ENCODE measurements around the gene RCOR2.

RCOR2 gene

GRCh38 chr11:63911876-63912275, 5.1 kb downstream of the RCOR2 start:
- H3K27me3 ChIP-seq (replicated peaks; ENCODE audit: insufficient read depth, low read length): peaks cover 5% of the 10 kb centered on the region
- no peak overlapping the region for H3K9ac ChIP-seq (ENCODE audit: low read length)
- no peaks in the 10 kb centered on the region for H3K9me2 ChIP-seq (replicated peaks; ENCODE audit: insufficient read depth, low read length)
- TF ChIP-seq EZH2phosphoT487 (IDR thresholded peaks at IDR 0.05; ENCODE audit: low read length): no peak
- no peak for TF ChIP-seq CTCF (IDR thresholded peaks at IDR 0.05; ENCODE audit: low read length)
- TF ChIP-seq EZH2 (optimal IDR thresholded peaks at IDR 0.05; ENCODE audit: low read depth, low read length): no peak
- H3K79me2 ChIP-seq (ENCODE audit: low read length): no peaks in the 10 kb centered on the region
- no peak overlapping the region for H2AFZ ChIP-seq (ENCODE audit: low read length)
- H3K27ac ChIP-seq (ENCODE audit: low read length): no peak overlapping the region
- H3K4me1 ChIP-seq (ENCODE audit: low read length): no peaks in the 10 kb centered on the region
- H3K36me3 ChIP-seq (replicated peaks; ENCODE audit: insufficient read depth, low read length): no peaks in the 10 kb centered on the region
- no peaks in the 10 kb centered on the region for H4K20me1 ChIP-seq (ENCODE audit: insufficient read depth, low read length)
- DNase-seq: no peak
- no peak overlapping the region for H3K4me3 ChIP-seq (ENCODE audit: low read length)
- H3K9me3 ChIP-seq (replicated peaks; ENCODE audit: insufficient read depth, low read length): no peaks in the 10 kb centered on the region
- H3K4me2 ChIP-seq (ENCODE audit: low read depth, low read length): no peak overlapping the region
- H3F3A ChIP-seq (ENCODE audit: insufficient read depth, low read length): no peaks in the 10 kb centered on the region

GRCh38 chr11:63911440-63911839, 5.5 kb downstream of the RCOR2 start:
- no peak overlapping the region for H3K4me3 ChIP-seq (ENCODE audit: low read length)
- DNase-seq: no peak
- H2AFZ ChIP-seq (ENCODE audit: low read length): no peak overlapping the region
- no peak overlapping the region for H3K4me2 ChIP-seq (ENCODE audit: low read depth, low read length)
- TF ChIP-seq EZH2phosphoT487 (IDR thresholded peaks at IDR 0.05; ENCODE audit: low read length): no peak
- no peaks in the 10 kb centered on the region for H3K79me2 ChIP-seq (ENCODE audit: low read length)
- H3K9me2 ChIP-seq (replicated peaks; ENCODE audit: insufficient read depth, low read length): no peaks in the 10 kb centered on the region
- no peaks in the 10 kb centered on the region for H4K20me1 ChIP-seq (ENCODE audit: insufficient read depth, low read length)
- H3K9me3 ChIP-seq (replicated peaks; ENCODE audit: insufficient read depth, low read length): no peaks in the 10 kb centered on the region
- peaks cover 5% of the 10 kb centered on the region for H3K27me3 ChIP-seq (replicated peaks; ENCODE audit: insufficient read depth, low read length)
- H3K9ac ChIP-seq (ENCODE audit: low read length): no peak overlapping the region
- no peak overlapping the region for H3K27ac ChIP-seq (ENCODE audit: low read length)
- H3K4me1 ChIP-seq (ENCODE audit: low read length): no peaks in the 10 kb centered on the region
- no peaks in the 10 kb centered on the region for H3K36me3 ChIP-seq (replicated peaks; ENCODE audit: insufficient read depth, low read length)
- H3F3A ChIP-seq (ENCODE audit: insufficient read depth, low read length): no peaks in the 10 kb centered on the region

GRCh38 chr11:63910675-63911074, 6.3 kb downstream of the RCOR2 start:
- Histone ChIP-seq H3K27me3 (replicated peaks; ENCODE audit: insufficient read depth, low read length) (peaks cover under 1% of the 10 kb centered on the region; the same call in 1 of the 2 replicates), H3K9ac (ENCODE audit: low read length) (no peak overlapping the region), H3K4me3 (ENCODE audit: low read length) (no peak overlapping the region), H3K4me1 (ENCODE audit: low read length) (no peaks in the 10 kb centered on the region), H3K4me2 (ENCODE audit: low read depth, low read length) (no peak overlapping the region), H4K20me1 (ENCODE audit: insufficient read depth, low read length) (no peaks in the 10 kb centered on the region), H3K36me3 (replicated peaks; ENCODE audit: insufficient read depth, low read length) (no peaks in the 10 kb centered on the region), H3F3A (ENCODE audit: insufficient read depth, low read length) (no peaks in the 10 kb centered on the region), H3K9me2 (replicated peaks; ENCODE audit: insufficient read depth, low read length) (no peaks in the 10 kb centered on the region), H3K9me3 (replicated peaks; ENCODE audit: insufficient read depth, low read length) (no peaks in the 10 kb centered on the region), H2AFZ (ENCODE audit: low read length) (no peak overlapping the region), H3K79me2 (ENCODE audit: low read length) (no peaks in the 10 kb centered on the region), H3K27ac (ENCODE audit: low read length) (no peak overlapping the region)
- TF ChIP-seq EZH2 (optimal IDR thresholded peaks at IDR 0.05; ENCODE audit: low read depth, low read length): no peak
- no peak for TF ChIP-seq CTCF (IDR thresholded peaks at IDR 0.05; ENCODE audit: low read length)
- no peak for TF ChIP-seq EZH2phosphoT487 (IDR thresholded peaks at IDR 0.05; ENCODE audit: low read length)
- no peak for DNase-seq

GRCh38 chr11:63909591-63910506, 7.1 kb downstream of the RCOR2 start:
- H2AFZ ChIP-seq (ENCODE audit: low read length): no peak overlapping the region
- H3K9me3 ChIP-seq (replicated peaks; ENCODE audit: insufficient read depth, low read length): no peaks in the 10 kb centered on the region
- H3F3A ChIP-seq (ENCODE audit: insufficient read depth, low read length): no peaks in the 10 kb centered on the region
- no peaks in the 10 kb centered on the region for H3K27me3 ChIP-seq (replicated peaks; ENCODE audit: insufficient read depth, low read length)
- H3K9ac ChIP-seq (ENCODE audit: low read length): no peak overlapping the region
- DNase-seq: no peak
- no peak for TF ChIP-seq CTCF (IDR thresholded peaks at IDR 0.05; ENCODE audit: low read length)
- TF ChIP-seq EZH2phosphoT487 (IDR thresholded peaks at IDR 0.05; ENCODE audit: low read length): no peak
- TF ChIP-seq EZH2 (optimal IDR thresholded peaks at IDR 0.05; ENCODE audit: low read depth, low read length): no peak
- no peak overlapping the region for H3K4me2 ChIP-seq (ENCODE audit: low read depth, low read length)
- H3K4me1 ChIP-seq (ENCODE audit: low read length): no peaks in the 10 kb centered on the region
- no peaks in the 10 kb centered on the region for H3K9me2 ChIP-seq (replicated peaks; ENCODE audit: insufficient read depth, low read length)
- no peaks in the 10 kb centered on the region for H4K20me1 ChIP-seq (ENCODE audit: insufficient read depth, low read length)
- H3K36me3 ChIP-seq (replicated peaks; ENCODE audit: insufficient read depth, low read length): no peaks in the 10 kb centered on the region; the same call in 1 of the 2 replicates
- H3K79me2 ChIP-seq (ENCODE audit: low read length): no peaks in the 10 kb centered on the region
- H3K4me3 ChIP-seq (ENCODE audit: low read length): no peak overlapping the region
- H3K27ac ChIP-seq (ENCODE audit: low read length): no peak overlapping the region
